Stimulated activated CD8-positive, alpha-beta memory T cell treated with anti-CD3 and anti-CD28 coated beads, Interleukin-15, amount 100 ng/mL, for 48 hours (primary cell): Measurements from ENCODE around the gene PTPRE.

ENCODE experiments used
- DNase-seq, 2 donors: peaks; one replicate each; pipeline ENCODE4 v3.0.0-alpha.2; 2020; ENCODE audit warnings: low read depth in 2 of 2

Gene PTPRE

GRCh38 chr10:127979045-127979444 is 72.1 kb downstream of the PTPRE start:
- no peak for DNase-seq

GRCh38 chr10:127979566-127979965 is 72.7 kb downstream of the PTPRE start:
- no peak for DNase-seq

GRCh38 chr10:127980898-127981297 is 74.0 kb downstream of the PTPRE start:
- DNase-seq, result no peak

- DNase-seq, result no peak
Observed at GRCh38 chr10:127982601-127983000, 75.7 kb downstream of the PTPRE start.

- no peak for DNase-seq
Observed at GRCh38 chr10:127983344-127984100, 76.6 kb downstream of the PTPRE start.

- no peak for DNase-seq
Observed at GRCh38 chr10:127984945-127985344, 78.0 kb downstream of the PTPRE start.

- DNase-seq, result no peak
Observed at GRCh38 chr10:127986531-127987466, 79.9 kb downstream of the PTPRE start.

GRCh38 chr10:127987467-127988380 is 80.8 kb downstream of the PTPRE start:
- no peak for DNase-seq

GRCh38 chr10:127989481-127990012 is 82.6 kb downstream of the PTPRE start:
- no peak for DNase-seq

GRCh38 chr10:127990132-127990788 is 83.4 kb downstream of the PTPRE start:
- DNase-seq, result peak in 1 of 2 donors; percentile 12

- DNase-seq, result peak; percentile 30 to 40
Observed at GRCh38 chr10:127990846-127991542, 84.1 kb downstream of the PTPRE start.

- no peak for DNase-seq
Observed at GRCh38 chr10:127991543-127992255, 84.8 kb downstream of the PTPRE start.

- no peak for DNase-seq
Observed at GRCh38 chr10:127992376-127992775, 85.5 kb downstream of the PTPRE start.

GRCh38 chr10:127993056-127993690 is 86.3 kb downstream of the PTPRE start:
- no peak for DNase-seq

GRCh38 chr10:127995939-127996338 is 89.0 kb downstream of the PTPRE start:
- DNase-seq, result no peak

GRCh38 chr10:127996586-127996985 is 89.7 kb downstream of the PTPRE start:
- DNase-seq, result no peak

GRCh38 chr10:127997271-127997670 is 90.4 kb downstream of the PTPRE start:
- DNase-seq, result no peak

- DNase-seq, result no peak
Observed at GRCh38 chr10:127997937-127998336, 91.0 kb downstream of the PTPRE start.

- no peak for DNase-seq
Observed at GRCh38 chr10:127998501-127999144, 91.7 kb downstream of the PTPRE start.
